CD14-positive monocyte (primary cell): Measurements from ENCODE around the gene PTPN14. TPM values are rescaled to one million over a fixed set of nuclear protein-coding genes. Genes with fewer than 3 reads are reported as not detected.

Experiments
- DNase-seq, 3 donors: peaks; one replicate each; pipeline ENCODE4 v3.0.0-alpha.2; 2011 to 2022
- H2AFZ ChIP-seq: 2 replicates; pipeline ENCODE4 v1.6.0; 2012; ENCODE audit warnings: mild to moderate bottlenecking, low read depth, low read length, inconsistent platforms; ENCODE audit not compliant: insufficient read depth, poor library complexity, severe bottlenecking
- H3K27ac ChIP-seq, 2 donors: 1 replicate in 1 of 2; 2 replicates in 1 of 2; pipeline ENCODE4 v1.5.1; 2012 to 2013; ENCODE audit warnings: low read length in 2 of 2, control low read depth in 1 of 2, inconsistent platforms in 1 of 2, low read depth in 1 of 2, mild to moderate bottlenecking in 1 of 2
- H3K27me3 ChIP-seq, 2 donors: one replicate each; pipeline versions ENCODE4 v1.6.0 to v1.6.1; 2011 to 2013; ENCODE audit warnings: low read length in 2 of 2; ENCODE audit not compliant: control insufficient read depth in 2 of 2, insufficient read depth in 2 of 2
- H3K36me3 ChIP-seq, 2 donors: replicated peaks in 1 of 2; 1 replicate in 1 of 2; 2 replicates in 1 of 2; pipeline versions ENCODE4 v1.5.1 to v1.6.1; 2012 to 2013; ENCODE audit warnings: low read length in 2 of 2, control low read depth in 1 of 2, inconsistent platforms in 1 of 2, mild to moderate bottlenecking in 1 of 2; ENCODE audit not compliant: insufficient read depth in 2 of 2, control insufficient read depth in 1 of 2
- H3K4me1 ChIP-seq, 2 donors: 1 replicate in 1 of 2; 2 replicates in 1 of 2; pipeline versions ENCODE4 v1.5.1 to v1.6.1; 2012 to 2013; ENCODE audit warnings: low read length in 2 of 2, control low read depth in 1 of 2, inconsistent platforms in 1 of 2, mild to moderate bottlenecking in 1 of 2, moderate library complexity in 1 of 2; ENCODE audit not compliant: insufficient read depth in 2 of 2, control insufficient read depth in 1 of 2
- H3K4me2 ChIP-seq: replicated peaks from 2 replicates; pipeline ENCODE3; 2012; ENCODE audit warnings: low read length, moderate library complexity, mild to moderate bottlenecking; ENCODE audit not compliant: poor library complexity, severe bottlenecking; ENCODE audit errors: extremely low read depth
- H3K4me3 ChIP-seq, 3 experiments: fragments of 200-600 bp in 1 of 3; sonication (generic) in 1 of 3; replicated peaks in 1 of 3; 1 replicate in 2 of 3; 2 replicates in 1 of 3; pipeline ENCODE4 v1.5.1; 2011 to 2013; ENCODE audit warnings: low read length in 3 of 3, mild to moderate bottlenecking in 3 of 3, control low read depth in 2 of 3, low read depth in 2 of 3, inconsistent platforms in 1 of 3, moderate library complexity in 1 of 3
- H3K79me2 ChIP-seq: 2 replicates; pipeline ENCODE4 v1.6.0; 2012; ENCODE audit warnings: mild to moderate bottlenecking, control low read depth, inconsistent platforms, low read length, moderate library complexity; ENCODE audit not compliant: insufficient read depth
- H3K9ac ChIP-seq: 2 replicates; pipeline ENCODE4 v1.6.0; 2017; ENCODE audit warnings: low read length, mild to moderate bottlenecking; ENCODE audit not compliant: insufficient read depth, poor library complexity, severe bottlenecking
- H3K9me3 ChIP-seq, 2 donors: replicated peaks in 1 of 2; 1 replicate in 1 of 2; 2 replicates in 1 of 2; pipeline versions ENCODE4 v1.5.1 to v1.6.1; 2012 to 2013; ENCODE audit warnings: low read length in 2 of 2, control low read depth in 1 of 2; ENCODE audit not compliant: control insufficient read depth in 1 of 2, insufficient read depth in 1 of 2
- H4K20me1 ChIP-seq: 2 replicates; pipeline ENCODE4 v1.6.0; 2012; ENCODE audit warnings: mild to moderate bottlenecking, low read length, control low read depth, moderate library complexity; ENCODE audit not compliant: insufficient read depth
- H3K27ac Mint-ChIP-seq, 7 donors: one replicate each; pipeline ENCODE4 v1.8.0; 2020; ENCODE audit warnings: mild to moderate bottlenecking in 7 of 7, mixed read lengths in 7 of 7, moderate library complexity in 6 of 7, inconsistent platforms in 2 of 7
- H3K27me3 Mint-ChIP-seq, 3 donors: one replicate each; pipeline ENCODE4 v1.8.0; 2021 to 2022; ENCODE audit warnings: low read depth in 3 of 3, mild to moderate bottlenecking in 3 of 3, mixed read lengths in 3 of 3, moderate library complexity in 3 of 3, inconsistent platforms in 1 of 3
- H3K36me3 Mint-ChIP-seq, 2 donors: one replicate each; pipeline ENCODE4 v1.8.0; 2020; ENCODE audit warnings: mixed read lengths in 2 of 2, inconsistent platforms in 1 of 2, mild to moderate bottlenecking in 1 of 2
- H3K4me1 Mint-ChIP-seq: one replicate; pipeline ENCODE4 v1.8.0; 2020; ENCODE audit warnings: mild to moderate bottlenecking, mixed read lengths
- H3K4me3 Mint-ChIP-seq, 2 donors: one replicate each; pipeline ENCODE4 v1.8.0; 2020; ENCODE audit warnings: mild to moderate bottlenecking in 2 of 2, mixed read lengths in 2 of 2, moderate library complexity in 1 of 2
- H3K9me3 Mint-ChIP-seq, 7 donors: one replicate each; pipeline ENCODE4 v1.8.0; 2020 to 2022; ENCODE audit warnings: mixed read lengths in 7 of 7, mild to moderate bottlenecking in 6 of 7, moderate library complexity in 6 of 7, inconsistent platforms in 2 of 7
- WGBS: methylation state at CpG from one replicate; pipeline ENCODE4 v1.1.5; 2013; ENCODE audit warnings: missing lambda C conversion rate; ENCODE audit not compliant: insufficient coverage; 5-methylcytosine and 5-hydroxymethylcytosine counted together
- intact Hi-C, 2 donors: fragments of 100-400 bp; cut with micrococcal nuclease; formaldehyde crosslinking; loops; one replicate each; pipeline versions ENCODE4 v1.15.0 to v1.15.1; 2023
- polyA plus RNA-seq, 3 donors: library from polyadenylated mRNA; depleted of rRNA in 1 of 3; unstranded in 2 of 3; stranded (reverse) in 1 of 3; fragments of 300-500 nt in 2 of 3; fragments of >200 nt in 1 of 3; fragmentation: Illumina TruSeq in 2 of 3; gene quantifications; 1 replicate in 2 of 3; 2 replicates in 1 of 3; pipeline ENCODE4 v1.2.3, GENCODE V29; 2012 to 2021
- TF ChIP-seq, protein P1 (sequence below): fragments of 200-600 bp; IDR thresholded peaks from one replicate; pipeline ENCODE4 v1.8.0; 2022; ENCODE audit warnings: antibody characterized with exemption, mild to moderate bottlenecking

The PTPN14 gene
- polyA plus RNA-seq, 3 donors: 0.01 TPM; not detected in 1

DNA sequence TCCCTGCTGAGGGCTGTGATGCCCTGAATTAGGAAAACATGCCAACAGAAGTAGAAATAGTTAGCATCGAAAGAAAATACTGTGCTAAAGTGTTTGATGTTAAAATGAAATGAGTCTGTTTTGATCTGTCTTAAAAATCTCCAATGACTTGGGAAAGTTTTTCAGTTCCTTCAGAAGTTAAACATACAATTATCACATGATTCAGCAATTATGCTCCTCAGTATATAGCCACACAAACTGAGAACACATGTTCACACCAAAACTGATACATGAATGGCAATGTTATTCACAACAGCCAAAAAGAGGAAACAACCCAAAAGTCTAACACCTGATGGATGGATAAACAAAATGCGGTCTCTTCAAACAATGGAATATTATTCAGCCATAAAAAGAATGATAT lies 130.6 kb downstream of the PTPN14 start:
- peaks cover 0 to 3% (median 0%) of the 10 kb centered on the region in 7 donors for H3K9me3 Mint-ChIP-seq
- no CpG with 5 or more reads among the region's 2 CpGs for WGBS
- Histone ChIP-seq H3K4me3 (no peak overlapping the region), H3K27ac (no peak overlapping the region), H3K9me3 (no peaks in the 10 kb centered on the region), H3K4me2 (no peak overlapping the region), H3K36me3 (no peaks in the 10 kb centered on the region), H2AFZ (no peak overlapping the region), H4K20me1 (no peaks in the 10 kb centered on the region), H3K27me3 (no peaks in the 10 kb centered on the region), H3K9ac (no peak overlapping the region), H3K79me2 (no peaks in the 10 kb centered on the region), H3K4me1 (no peaks in the 10 kb centered on the region)
- no peaks in the 10 kb centered on the region for H3K27me3 Mint-ChIP-seq
- H3K4me1 Mint-ChIP-seq: peaks cover 2% of the 10 kb centered on the region
- intact Hi-C loops: no loop called here
- TF ChIP-seq, protein P1, sequence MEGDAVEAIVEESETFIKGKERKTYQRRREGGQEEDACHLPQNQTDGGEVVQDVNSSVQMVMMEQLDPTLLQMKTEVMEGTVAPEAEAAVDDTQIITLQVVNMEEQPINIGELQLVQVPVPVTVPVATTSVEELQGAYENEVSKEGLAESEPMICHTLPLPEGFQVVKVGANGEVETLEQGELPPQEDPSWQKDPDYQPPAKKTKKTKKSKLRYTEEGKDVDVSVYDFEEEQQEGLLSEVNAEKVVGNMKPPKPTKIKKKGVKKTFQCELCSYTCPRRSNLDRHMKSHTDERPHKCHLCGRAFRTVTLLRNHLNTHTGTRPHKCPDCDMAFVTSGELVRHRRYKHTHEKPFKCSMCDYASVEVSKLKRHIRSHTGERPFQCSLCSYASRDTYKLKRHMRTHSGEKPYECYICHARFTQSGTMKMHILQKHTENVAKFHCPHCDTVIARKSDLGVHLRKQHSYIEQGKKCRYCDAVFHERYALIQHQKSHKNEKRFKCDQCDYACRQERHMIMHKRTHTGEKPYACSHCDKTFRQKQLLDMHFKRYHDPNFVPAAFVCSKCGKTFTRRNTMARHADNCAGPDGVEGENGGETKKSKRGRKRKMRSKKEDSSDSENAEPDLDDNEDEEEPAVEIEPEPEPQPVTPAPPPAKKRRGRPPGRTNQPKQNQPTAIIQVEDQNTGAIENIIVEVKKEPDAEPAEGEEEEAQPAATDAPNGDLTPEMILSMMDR: no peak
- no peaks in the 10 kb centered on the region for H3K36me3 Mint-ChIP-seq
- H3K27ac Mint-ChIP-seq: no peak overlapping the region
- no peak for DNase-seq
- no peak overlapping the region for H3K4me3 Mint-ChIP-seq

DNA sequence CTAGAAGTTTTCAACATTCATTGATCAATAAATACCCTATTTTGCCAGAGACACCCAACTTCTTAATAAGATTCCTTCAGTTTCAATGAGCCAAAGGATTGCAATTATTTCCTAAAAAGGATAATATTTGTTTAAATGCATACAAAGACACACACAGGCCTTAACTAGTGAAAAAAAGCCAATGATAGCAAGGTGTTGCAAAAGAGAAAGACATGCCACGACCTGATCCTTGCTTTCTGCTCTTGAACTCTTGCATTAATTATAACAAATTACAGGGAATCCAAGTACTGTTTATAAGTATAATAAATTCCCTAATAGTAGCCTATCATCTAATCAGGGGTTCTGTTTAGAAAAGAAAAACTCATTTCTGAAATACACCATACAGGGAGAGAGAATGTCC lies 131.1 kb downstream of the PTPN14 start:
- no peaks in the 10 kb centered on the region for H3K36me3 Mint-ChIP-seq
- H3K9me3 ChIP-seq: no peaks in the 10 kb centered on the region
- H3K27ac ChIP-seq: no peak overlapping the region
- H2AFZ ChIP-seq: no peak overlapping the region
- intact Hi-C loops: no loop called here
- H3K79me2 ChIP-seq: no peaks in the 10 kb centered on the region
- H3K36me3 ChIP-seq: no peaks in the 10 kb centered on the region
- WGBS: no CpG with 5 or more reads among the region's 1 CpG
- H3K4me2 ChIP-seq: no peak overlapping the region
- H3K9ac ChIP-seq: no peak overlapping the region
- H3K4me1 Mint-ChIP-seq: no peaks in the 10 kb centered on the region
- no peak for DNase-seq
- no peak overlapping the region for H3K27ac Mint-ChIP-seq
- peaks cover 0 to 3% (median 0%) of the 10 kb centered on the region in 7 donors for H3K9me3 Mint-ChIP-seq
- no peaks in the 10 kb centered on the region for H3K4me1 ChIP-seq
- H3K27me3 ChIP-seq: no peaks in the 10 kb centered on the region
- no peaks in the 10 kb centered on the region for H3K27me3 Mint-ChIP-seq
- no peaks in the 10 kb centered on the region for H4K20me1 ChIP-seq
- no peak overlapping the region for H3K4me3 Mint-ChIP-seq
- TF ChIP-seq, protein P1: no peak
- no peak overlapping the region for H3K4me3 ChIP-seq
